Ishikawa (cell line): Measurements from ENCODE around the gene SSR2.
A peak's percentile ranks its signal among the peaks of the same experiment; 100 is the strongest.

Experiments
- CEBPB ChIP-seq: IDR thresholded peaks from 2 replicates; pipeline ENCODE4 v1.6.1; 2012
- CREB1 ChIP-seq: IDR thresholded peaks from 2 replicates; pipeline ENCODE4 v1.6.1; 2012; ENCODE audit warnings: low read depth
- EGR1 ChIP-seq: IDR thresholded peaks from 2 replicates; pipeline ENCODE4 v1.6.1; 2012
- EP300 ChIP-seq: IDR thresholded peaks from 2 replicates; pipeline ENCODE4 v1.6.1; 2012; ENCODE audit warnings: borderline replicate concordance
- FOXM1 ChIP-seq: IDR thresholded peaks from 2 replicates; pipeline ENCODE4 v1.6.1; 2012; ENCODE audit warnings: low read depth, borderline replicate concordance
- NFIC ChIP-seq: IDR thresholded peaks from 2 replicates; pipeline ENCODE4 v1.6.1; 2012
- RAD21 ChIP-seq: IDR thresholded peaks from 2 replicates; pipeline ENCODE4 v1.6.1; 2012; ENCODE audit warnings: low read depth
- TAF1 ChIP-seq: IDR thresholded peaks from 2 replicates; pipeline ENCODE4 v1.6.1; 2012; ENCODE audit warnings: low read depth, mild to moderate bottlenecking
- TCF12 ChIP-seq: IDR thresholded peaks from 2 replicates; pipeline ENCODE4 v1.6.1; 2012; ENCODE audit warnings: low read depth
- TEAD4 ChIP-seq: IDR thresholded peaks from 2 replicates; pipeline ENCODE4 v1.6.1; 2012
- YY1 ChIP-seq: IDR thresholded peaks from 2 replicates; pipeline ENCODE4 v1.6.1; 2012; ENCODE audit warnings: low read depth
- ZBTB7A ChIP-seq: IDR thresholded peaks from 2 replicates; pipeline ENCODE4 v1.6.1; 2012; ENCODE audit warnings: low read depth
- TF ChIP-seq, protein P1 (sequence below): IDR thresholded peaks from 2 replicates; pipeline ENCODE4 v1.6.1; 2012
- TF ChIP-seq, protein P2 (sequence below): IDR thresholded peaks from 2 replicates; pipeline ENCODE4 v1.6.1; 2012
- TF ChIP-seq, protein P3 (sequence below): IDR thresholded peaks from 2 replicates; pipeline ENCODE4 v1.6.1; 2012; ENCODE audit warnings: low read depth, mild to moderate bottlenecking

Gene SSR2

DNA sequence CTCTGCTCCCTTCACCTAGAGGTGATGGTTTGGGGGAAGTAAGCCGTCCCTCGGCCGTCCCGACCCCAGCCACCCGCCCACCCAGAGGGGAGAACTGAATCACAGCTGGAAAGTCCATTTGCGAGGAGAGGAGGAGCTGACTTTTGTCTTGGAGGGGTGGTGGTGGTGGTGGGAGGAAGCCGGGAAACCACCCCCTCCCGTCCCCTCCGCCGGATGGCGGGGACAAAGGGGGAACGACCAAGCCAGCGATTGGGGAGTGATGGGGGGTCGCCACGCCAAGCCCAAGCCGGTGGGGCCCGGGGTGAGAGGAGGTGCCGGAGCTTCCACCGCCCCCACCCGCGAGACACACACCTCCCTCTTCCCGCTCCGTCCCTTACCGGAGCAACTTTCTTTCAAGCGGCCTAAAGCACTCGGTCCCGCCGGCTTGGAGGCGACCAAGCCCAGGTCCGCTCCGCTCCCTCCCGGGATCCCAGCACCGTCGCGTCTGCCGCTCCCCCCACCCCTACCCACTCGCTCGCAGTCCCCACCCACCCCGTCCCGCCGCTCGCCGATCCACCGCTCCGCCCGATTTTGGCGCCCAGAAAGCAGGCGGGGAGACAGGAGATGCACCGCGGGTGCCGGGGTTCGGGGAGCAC lies 42.9 kb downstream of the SSR2 start:
- no peak for TF ChIP-seq CREB1
- TF ChIP-seq, protein P1, sequence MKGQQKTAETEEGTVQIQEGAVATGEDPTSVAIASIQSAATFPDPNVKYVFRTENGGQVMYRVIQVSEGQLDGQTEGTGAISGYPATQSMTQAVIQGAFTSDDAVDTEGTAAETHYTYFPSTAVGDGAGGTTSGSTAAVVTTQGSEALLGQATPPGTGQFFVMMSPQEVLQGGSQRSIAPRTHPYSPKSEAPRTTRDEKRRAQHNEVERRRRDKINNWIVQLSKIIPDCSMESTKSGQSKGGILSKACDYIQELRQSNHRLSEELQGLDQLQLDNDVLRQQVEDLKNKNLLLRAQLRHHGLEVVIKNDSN, result no peak
- TF ChIP-seq ZBTB7A, result peak; percentile 30

DNA sequence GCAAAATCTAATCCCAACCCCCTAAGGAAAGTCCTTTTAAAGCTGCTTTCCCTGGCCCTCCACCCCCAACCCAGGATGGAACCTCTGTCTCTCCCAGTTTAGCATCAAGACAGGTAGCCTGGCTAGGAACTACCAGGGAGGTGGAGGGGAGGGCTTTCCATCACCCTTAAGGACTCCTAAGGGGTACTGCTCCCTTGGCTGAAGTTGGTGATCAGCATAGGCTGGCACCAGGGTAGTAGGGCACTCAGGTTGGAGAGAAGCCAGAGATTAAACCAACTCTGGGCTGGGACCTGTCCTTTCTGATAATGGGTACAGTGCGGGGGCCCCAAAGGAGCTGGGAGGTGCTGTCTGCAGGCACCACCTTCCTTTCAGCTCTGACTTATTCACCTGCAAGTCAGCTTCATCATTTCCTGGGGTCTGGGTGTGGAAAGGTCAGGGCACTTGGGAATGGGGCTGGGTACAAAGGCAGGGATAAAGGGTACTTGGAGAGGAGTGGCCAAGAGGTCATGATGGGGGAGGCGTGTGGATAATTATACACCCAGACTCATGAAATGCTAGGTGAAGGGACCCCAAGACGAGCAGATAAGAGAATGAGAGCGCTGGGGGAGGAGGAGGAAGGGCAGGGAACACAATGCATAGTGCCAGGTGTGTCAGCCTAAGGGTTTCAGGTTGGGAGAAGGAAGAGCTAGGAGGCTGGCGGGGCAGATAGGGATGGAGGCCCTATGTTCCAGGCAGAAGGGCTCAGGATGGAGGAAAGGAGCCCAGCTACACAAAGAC lies 43.6 kb downstream of the SSR2 start:
- no peak for TF ChIP-seq EGR1
- TF ChIP-seq, protein P2, sequence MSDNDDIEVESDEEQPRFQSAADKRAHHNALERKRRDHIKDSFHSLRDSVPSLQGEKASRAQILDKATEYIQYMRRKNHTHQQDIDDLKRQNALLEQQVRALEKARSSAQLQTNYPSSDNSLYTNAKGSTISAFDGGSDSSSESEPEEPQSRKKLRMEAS, result no peak
- TF ChIP-seq EP300, result no peak
- TF ChIP-seq, protein P3, sequence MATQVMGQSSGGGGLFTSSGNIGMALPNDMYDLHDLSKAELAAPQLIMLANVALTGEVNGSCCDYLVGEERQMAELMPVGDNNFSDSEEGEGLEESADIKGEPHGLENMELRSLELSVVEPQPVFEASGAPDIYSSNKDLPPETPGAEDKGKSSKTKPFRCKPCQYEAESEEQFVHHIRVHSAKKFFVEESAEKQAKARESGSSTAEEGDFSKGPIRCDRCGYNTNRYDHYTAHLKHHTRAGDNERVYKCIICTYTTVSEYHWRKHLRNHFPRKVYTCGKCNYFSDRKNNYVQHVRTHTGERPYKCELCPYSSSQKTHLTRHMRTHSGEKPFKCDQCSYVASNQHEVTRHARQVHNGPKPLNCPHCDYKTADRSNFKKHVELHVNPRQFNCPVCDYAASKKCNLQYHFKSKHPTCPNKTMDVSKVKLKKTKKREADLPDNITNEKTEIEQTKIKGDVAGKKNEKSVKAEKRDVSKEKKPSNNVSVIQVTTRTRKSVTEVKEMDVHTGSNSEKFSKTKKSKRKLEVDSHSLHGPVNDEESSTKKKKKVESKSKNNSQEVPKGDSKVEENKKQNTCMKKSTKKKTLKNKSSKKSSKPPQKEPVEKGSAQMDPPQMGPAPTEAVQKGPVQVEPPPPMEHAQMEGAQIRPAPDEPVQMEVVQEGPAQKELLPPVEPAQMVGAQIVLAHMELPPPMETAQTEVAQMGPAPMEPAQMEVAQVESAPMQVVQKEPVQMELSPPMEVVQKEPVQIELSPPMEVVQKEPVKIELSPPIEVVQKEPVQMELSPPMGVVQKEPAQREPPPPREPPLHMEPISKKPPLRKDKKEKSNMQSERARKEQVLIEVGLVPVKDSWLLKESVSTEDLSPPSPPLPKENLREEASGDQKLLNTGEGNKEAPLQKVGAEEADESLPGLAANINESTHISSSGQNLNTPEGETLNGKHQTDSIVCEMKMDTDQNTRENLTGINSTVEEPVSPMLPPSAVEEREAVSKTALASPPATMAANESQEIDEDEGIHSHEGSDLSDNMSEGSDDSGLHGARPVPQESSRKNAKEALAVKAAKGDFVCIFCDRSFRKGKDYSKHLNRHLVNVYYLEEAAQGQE, result no peak
- TF ChIP-seq CEBPB, result no peak

DNA sequence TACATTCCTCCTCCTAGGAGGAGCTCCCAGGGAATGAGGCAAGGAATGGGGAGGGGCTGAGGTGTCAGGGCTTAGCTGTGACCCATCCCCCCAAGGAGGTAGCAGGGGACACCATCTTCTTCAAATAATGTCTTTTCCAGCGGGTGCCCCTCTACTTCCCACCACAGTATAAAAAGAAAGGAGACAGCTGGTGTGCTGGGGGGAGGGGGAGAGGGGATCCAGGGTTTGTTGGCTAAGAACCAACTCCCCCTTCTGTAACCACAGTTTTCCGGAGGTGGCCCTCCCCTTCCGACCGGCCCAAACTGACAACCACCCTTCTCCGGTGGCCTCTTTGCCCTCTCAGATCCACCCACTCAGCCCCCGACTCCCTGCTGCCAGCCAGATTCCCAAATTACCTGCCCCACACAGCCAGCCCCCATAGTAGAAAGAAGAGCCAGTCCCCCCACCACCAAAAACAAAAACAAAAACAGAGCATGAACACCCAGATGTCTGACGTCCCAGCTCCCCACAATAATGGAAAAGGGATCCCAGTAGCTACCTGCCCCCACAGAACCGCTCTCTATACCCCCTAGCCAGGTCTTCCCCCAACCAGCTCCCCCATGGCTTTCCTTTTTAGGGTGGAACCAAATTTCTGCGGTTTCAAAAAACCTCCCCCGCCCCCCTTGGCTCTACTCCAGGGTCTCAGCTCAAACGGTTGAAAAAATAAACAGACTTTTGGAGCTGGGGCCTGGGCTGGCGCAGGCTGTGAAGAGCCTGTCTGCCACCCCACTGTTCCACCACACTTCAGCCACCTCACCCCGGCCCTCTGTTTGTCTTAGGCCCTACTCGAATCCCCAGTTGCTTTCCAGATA lies 44.5 kb downstream of the SSR2 start:
- no peak for TF ChIP-seq CREB1
- peak; percentile 59 for TF ChIP-seq NFIC

DNA sequence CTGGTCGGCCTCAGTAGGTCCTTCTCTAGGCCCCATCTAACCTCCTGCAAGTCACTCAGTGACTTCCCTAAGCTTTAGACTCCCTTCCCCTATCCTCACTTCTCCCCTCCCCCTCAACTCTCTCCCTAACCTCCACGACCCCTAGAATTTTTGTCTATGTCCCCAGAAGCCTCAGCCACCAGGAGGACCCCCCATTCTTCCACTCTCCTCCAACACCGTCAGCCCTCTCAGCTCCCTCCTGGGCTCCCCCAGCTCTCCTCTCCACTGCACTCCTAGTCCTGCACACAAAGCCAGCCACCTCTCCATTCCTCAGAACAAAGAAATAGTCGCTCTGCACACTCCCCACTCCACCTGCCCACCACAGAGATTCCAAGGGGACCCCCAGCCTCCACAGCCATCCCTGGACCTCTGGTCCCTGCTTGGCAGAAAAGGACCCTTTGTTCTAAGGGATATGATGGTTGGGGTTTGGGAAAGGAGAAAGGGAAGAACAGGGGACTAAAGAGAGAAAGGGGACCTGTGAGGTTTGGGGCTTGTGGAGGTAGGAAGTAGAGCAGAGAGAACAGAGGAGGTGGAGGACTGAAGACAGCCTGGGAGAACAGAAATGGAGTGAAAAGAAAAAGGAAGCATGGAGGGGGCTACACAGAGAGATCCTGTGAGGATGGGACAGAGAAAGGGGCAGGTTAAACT lies 45.2 kb downstream of the SSR2 start:
- no peak for TF ChIP-seq RAD21
- TF ChIP-seq NFIC, result no peak

DNA sequence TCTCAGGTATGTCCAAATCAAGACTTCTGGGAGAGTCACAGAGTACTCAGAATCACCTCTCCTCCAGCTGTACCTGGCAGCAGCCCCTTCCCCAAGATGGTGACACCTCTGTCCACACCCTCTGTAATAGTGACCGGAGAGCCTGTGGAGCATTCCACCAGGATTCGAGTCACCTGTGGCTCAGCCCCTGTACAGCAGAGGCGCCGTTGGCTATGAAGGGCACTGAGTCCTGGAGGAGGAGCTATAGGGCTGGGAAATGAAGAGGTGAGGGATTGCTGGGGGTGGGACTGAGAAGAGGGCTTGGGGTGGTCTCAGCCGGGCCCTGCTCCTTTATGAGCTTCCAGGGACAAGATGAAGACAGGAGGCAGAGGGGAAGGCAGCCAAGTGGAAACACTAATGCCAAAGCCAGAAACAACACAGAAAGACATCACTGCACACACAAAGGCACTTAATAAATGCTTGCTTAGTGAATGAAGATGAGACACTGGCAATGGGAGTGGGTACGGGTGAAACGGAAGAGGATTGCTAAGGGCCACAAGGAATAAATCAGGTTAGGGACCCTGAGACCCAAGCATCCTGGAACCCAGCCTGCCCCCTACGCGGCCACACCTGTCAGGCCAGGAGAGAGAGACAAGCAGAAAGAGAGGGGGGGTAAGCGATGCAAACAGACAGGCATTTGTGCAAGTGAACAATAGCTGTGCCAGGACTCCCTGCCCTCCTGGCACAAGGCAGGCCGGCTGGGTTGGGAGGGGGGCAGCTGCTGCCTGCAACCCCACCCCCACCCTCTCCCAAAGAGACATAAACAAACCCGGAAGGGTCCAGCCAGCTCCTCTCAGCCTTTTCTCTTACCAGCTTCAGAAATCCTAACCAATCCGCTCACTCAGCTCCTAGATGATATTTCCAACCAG lies 46.3 kb downstream of the SSR2 start:
- no peak for TF ChIP-seq FOXM1

DNA sequence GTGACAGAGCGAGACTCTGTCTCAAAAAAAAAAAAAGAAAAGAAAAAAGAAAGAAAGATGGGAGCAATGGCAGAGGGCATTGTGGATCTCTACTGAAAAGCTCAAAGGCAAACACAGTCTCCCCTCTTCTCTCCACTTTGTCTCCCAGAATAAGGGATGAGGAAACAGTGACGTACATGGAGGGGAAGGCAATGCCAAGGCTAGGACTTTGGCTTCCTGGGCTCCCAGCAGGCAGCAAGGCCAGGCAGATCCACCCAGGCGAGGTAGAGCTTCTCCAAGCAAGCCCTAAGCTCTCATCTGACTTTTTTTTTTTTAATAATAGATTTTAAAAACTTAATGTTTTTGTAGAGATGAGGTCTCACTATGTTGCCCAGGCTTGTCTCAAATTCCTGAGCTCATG lies 47.0 kb downstream of the SSR2 start:
- TF ChIP-seq YY1, result no peak
- TF ChIP-seq, protein P1, result no peak
- TF ChIP-seq CEBPB, result no peak
- no peak for TF ChIP-seq ZBTB7A
- TF ChIP-seq, protein P3, result no peak
- TF ChIP-seq EP300, result no peak
- TF ChIP-seq CREB1, result no peak
- TF ChIP-seq RAD21, result no peak
- no peak for TF ChIP-seq TCF12
- TF ChIP-seq NFIC, result no peak
- no peak for TF ChIP-seq FOXM1
- TF ChIP-seq TAF1, result no peak
- no peak for TF ChIP-seq TEAD4
- TF ChIP-seq, protein P2, result no peak
- no peak for TF ChIP-seq EGR1
